ENCODE measurements around the gene MMP24. TPM values are rescaled to one million over a fixed set of nuclear protein-coding genes. Genes with fewer than 3 reads are reported as not detected.

MMP24 gene
- 13.0 and 15.6 TPM in 2 replicates for total RNA-seq (2022)
- Bru-seq, nascent RNA: percentile 46 among the genes with signal in this experiment
- BruChase-seq, experiment 1, labeled RNA remaining after a 2-hour chase: percentile 47 among the genes with signal in this experiment
- BruChase-seq, experiment 2, labeled RNA remaining after a 6-hour chase: percentile 50 among the genes with signal in this experiment
- long read RNA-seq, full-length matches to known transcripts: 19 of 179 reads
- long read RNA-seq, partial matches to known transcripts: 9 of 179 reads
- long read RNA-seq, other reads (novel, unspliced or antisense): 151 of 179 reads

GRCh38 chr20:35226126-35226883 lies at the start of gene MMP24:
Gene MMP24, plus strand, starts transcription at chr20:35226690. Its CDS starts 49 bp downstream, at chr20:35226739.
- H3K36me3 Mint-ChIP-seq (ENCODE audit: insufficient read depth, unreplicated experiment): no peaks in the 10 kb centered on the region
- H3K27ac Mint-ChIP-seq (ENCODE audit: unreplicated experiment): no peak within 1 kb of the TSS
- TF ChIP-seq CTCF (IDR thresholded peaks at IDR 0.05; ENCODE audit: insufficient read depth in 1 of 2, low read depth in 1 of 2, low read length in 1 of 2, severe bottlenecking in 1 of 2, unreplicated experiment in 1 of 2): no peak
- peak within 1 kb of the TSS; percentile 70 for H3K4me3 Mint-ChIP-seq (ENCODE audit: unreplicated experiment)
- Histone ChIP-seq H3K4me3 (ENCODE audit: low read depth, low read length) (peak within 1 kb of the TSS; percentile 45), H3K4me1 (peaks cover 12% of the 10 kb centered on the region), H3K9me3 (no peaks in the 10 kb centered on the region), H3K36me3 (ENCODE audit: control insufficient read depth, insufficient read depth, low read length) (no peaks in the 10 kb centered on the region), H3K27me3 (replicated peaks; ENCODE audit: control insufficient read depth, insufficient read depth, low read length) (peaks cover 4% of the 10 kb centered on the region; the same call in 1 of the 2 replicates)
- H3K9me3 Mint-ChIP-seq (ENCODE audit: unreplicated experiment): peaks cover 8% of the 10 kb centered on the region
- H3K27me3 Mint-ChIP-seq (ENCODE audit: insufficient read depth, unreplicated experiment): peaks cover 15% of the 10 kb centered on the region
- ChIA-PET POLR2A (interaction anchor here (0.5 to 1.4 kb wide), 4 partner anchors 15 to 56 kb away, joined by 3 to 7 read pairs (median 4); no protein-coding TSS in a partner anchor), CTCF (interaction anchor here (0.5 to 4.4 kb wide), 6 partner anchors 38 to 103 kb away, joined by 3 to 37 read pairs (median 3); partner anchors contain the start of gene EDEM2)
- H3K4me1 Mint-ChIP-seq (ENCODE audit: low read depth, unreplicated experiment): no peaks in the 10 kb centered on the region
- peak in 1 of 2 experiments; percentile 30 for DNase-seq
- no TSS peak for BruUV-seq (replicated peaks)
- intact Hi-C loops (cut with micrococcal nuclease; ENCODE audit: unreplicated experiment): no loop called here

GRCh38 chr20:35179292-35180212 lies 46.9 kb upstream of the MMP24 start:
- TF ChIP-seq CTCF (IDR thresholded peaks at IDR 0.05; ENCODE audit: insufficient read depth in 1 of 2, low read depth in 1 of 2, low read length in 1 of 2, severe bottlenecking in 1 of 2, unreplicated experiment in 1 of 2): no peak
- Mint-ChIP-seq H3K4me3 (ENCODE audit: unreplicated experiment) (no peak overlapping the region), H3K27ac (ENCODE audit: unreplicated experiment) (no peak overlapping the region), H3K9me3 (ENCODE audit: unreplicated experiment) (peaks cover 9% of the 10 kb centered on the region), H3K27me3 (ENCODE audit: insufficient read depth, unreplicated experiment) (no peaks in the 10 kb centered on the region), H3K36me3 (ENCODE audit: insufficient read depth, unreplicated experiment) (peaks cover 4% of the 10 kb centered on the region), H3K4me1 (ENCODE audit: low read depth, unreplicated experiment) (peaks cover 35% of the 10 kb centered on the region)
- no TSS peak for BruUV-seq (replicated peaks)
- CTCF ChIA-PET: interaction anchor here (1.0 to 2.0 kb wide), 2 partner anchors 35 to 83 kb away, joined by 3 to 8 read pairs; no protein-coding TSS in a partner anchor
- POLR2A ChIA-PET: interaction anchor here (0.8 kb wide), 1 partner anchor 275 kb away, joined by 4 read pairs; the partner anchor contains the start of gene CEP250
- intact Hi-C loops (cut with micrococcal nuclease; ENCODE audit: unreplicated experiment): no loop called here
- Histone ChIP-seq H3K36me3 (ENCODE audit: control insufficient read depth, insufficient read depth, low read length) (no peaks in the 10 kb centered on the region), H3K4me1 (peaks cover 26% of the 10 kb centered on the region), H3K4me3 (ENCODE audit: low read depth, low read length) (no peak overlapping the region), H3K9me3 (no peaks in the 10 kb centered on the region; the same call in 1 of the 2 replicates), H3K27me3 (replicated peaks; ENCODE audit: control insufficient read depth, insufficient read depth, low read length) (no peaks in the 10 kb centered on the region)
- DNase-seq: no peak

All from Caco-2 (cell line).